CD4-positive, CD25-positive, alpha-beta regulatory T cell (primary cell): ENCODE data around the gene ZDHHC11B. TPM values are rescaled to one million over a fixed set of nuclear protein-coding genes. Genes with fewer than 3 reads are reported as not detected.
"Not testable (repeated sequence)": the region's sequence is repeated elsewhere in the genome, so short reads cannot be mapped to it uniquely, and the experiment has no call there.

Experiments used
- ATAC-seq, 2 donors: fragments of 150-1000 bp; cut with Tn5 transposase; one replicate each; pipeline ENCODE4 v1.10.0; 2021; ENCODE audit warnings: low read depth in 2 of 2, moderate number of reproducible peaks in 2 of 2, moderate library complexity in 1 of 2
- DNase-seq, 3 donors: peaks; one replicate each; pipeline versions ENCODE4 v3.0.0 to v3.0.0-alpha.2; 2012 to 2022; ENCODE audit warnings: mixed read lengths in 1 of 3
- H3K27ac ChIP-seq: one replicate; pipeline ENCODE4 v1.7.0; 2013; ENCODE audit warnings: mild to moderate bottlenecking, low read length; ENCODE audit not compliant: insufficient read depth, poor library complexity, severe bottlenecking
- H3K27me3 ChIP-seq: one replicate; pipeline ENCODE4 v1.7.0; 2013; ENCODE audit warnings: low read length; ENCODE audit not compliant: control insufficient read depth, insufficient read depth
- H3K36me3 ChIP-seq: one replicate; pipeline ENCODE4 v1.7.0; 2013; ENCODE audit warnings: mild to moderate bottlenecking, low read length, moderate library complexity; ENCODE audit not compliant: control insufficient read depth, insufficient read depth
- H3K4me1 ChIP-seq: 2 replicates; pipeline ENCODE4 v1.7.0; 2013; ENCODE audit warnings: mild to moderate bottlenecking, low read length; ENCODE audit not compliant: insufficient read depth, control insufficient read depth, poor library complexity, severe bottlenecking
- H3K4me3 ChIP-seq: one replicate; pipeline ENCODE4 v1.7.0; 2013; ENCODE audit warnings: low read depth, mild to moderate bottlenecking, low read length, moderate library complexity
- H3K9me3 ChIP-seq, 2 experiments: 1 replicate in 1 of 2; 2 replicates in 1 of 2; pipeline ENCODE4 v1.7.0; 2013; ENCODE audit warnings: low read length in 2 of 2, mild to moderate bottlenecking in 1 of 2, moderate library complexity in 1 of 2; ENCODE audit not compliant: control insufficient read depth in 2 of 2
- H3K27ac Mint-ChIP-seq, 3 donors: one replicate each; pipeline ENCODE4 v1.8.0; 2020 to 2022; ENCODE audit warnings: mild to moderate bottlenecking in 3 of 3, mixed read lengths in 3 of 3, moderate library complexity in 2 of 3
- H3K27me3 Mint-ChIP-seq: one replicate; pipeline ENCODE4 v1.8.0; 2022; ENCODE audit warnings: mild to moderate bottlenecking, mixed read lengths
- H3K36me3 Mint-ChIP-seq: one replicate; pipeline ENCODE4 v1.8.0; 2020; ENCODE audit warnings: mixed read lengths
- H3K4me1 Mint-ChIP-seq, 4 donors: one replicate each; pipeline ENCODE4 v1.8.0; 2020 to 2022; ENCODE audit warnings: mixed read lengths in 4 of 4, mild to moderate bottlenecking in 1 of 4
- H3K4me3 Mint-ChIP-seq, 4 donors: one replicate each; pipeline ENCODE4 v1.8.0; 2020 to 2022; ENCODE audit warnings: mild to moderate bottlenecking in 4 of 4, mixed read lengths in 4 of 4, moderate library complexity in 3 of 4
- H3K9me3 Mint-ChIP-seq, 7 donors: one replicate each; pipeline ENCODE4 v1.8.0; 2020 to 2022; ENCODE audit warnings: mixed read lengths in 7 of 7, mild to moderate bottlenecking in 3 of 7, moderate library complexity in 2 of 7
- polyA plus RNA-seq, 4 donors: library from polyadenylated mRNA; unstranded; fragments of 300-500 nt; fragmentation: Illumina TruSeq; gene quantifications; one replicate each; pipeline ENCODE4 v1.2.3, GENCODE V29; 2021
- total RNA-seq: library from RNA; stranded (reverse); gene quantifications from one replicate; pipeline ENCODE4 v1.2.3, GENCODE V29; 2022

Gene ZDHHC11B
- total and polyA plus RNA-seq, 5 donors from 2014 or later = 17.7 TPM; not detected in 4

GRCh38 chr5:758698-759053 lies 25.9 kb downstream of the ZDHHC11B start:
- no peaks in the 10 kb centered on the region for H3K36me3 Mint-ChIP-seq
- Histone ChIP-seq H3K27me3 (no peaks in the 10 kb centered on the region), H3K4me1 (peaks cover 25% of the 10 kb centered on the region), H3K4me3 (peak overlapping the region; percentile 18), H3K27ac (peak overlapping the region; percentile 51), H3K9me3 (no peaks in the 10 kb centered on the region), H3K36me3 (no peaks in the 10 kb centered on the region)
- ATAC-seq (no peak), DNase-seq (no peak)
- H3K4me3 Mint-ChIP-seq = peak overlapping the region; percentile 60 to 85 (median 68)
- peak overlapping the region in 2 of 3 donors; percentile 76 to 85 for H3K27ac Mint-ChIP-seq
- H3K4me1 Mint-ChIP-seq = peaks cover 7 to 14% (median 10%) of the 10 kb centered on the region in 4 donors
- no peaks in the 10 kb centered on the region for H3K9me3 Mint-ChIP-seq
- H3K27me3 Mint-ChIP-seq = no peaks in the 10 kb centered on the region

DNA sequence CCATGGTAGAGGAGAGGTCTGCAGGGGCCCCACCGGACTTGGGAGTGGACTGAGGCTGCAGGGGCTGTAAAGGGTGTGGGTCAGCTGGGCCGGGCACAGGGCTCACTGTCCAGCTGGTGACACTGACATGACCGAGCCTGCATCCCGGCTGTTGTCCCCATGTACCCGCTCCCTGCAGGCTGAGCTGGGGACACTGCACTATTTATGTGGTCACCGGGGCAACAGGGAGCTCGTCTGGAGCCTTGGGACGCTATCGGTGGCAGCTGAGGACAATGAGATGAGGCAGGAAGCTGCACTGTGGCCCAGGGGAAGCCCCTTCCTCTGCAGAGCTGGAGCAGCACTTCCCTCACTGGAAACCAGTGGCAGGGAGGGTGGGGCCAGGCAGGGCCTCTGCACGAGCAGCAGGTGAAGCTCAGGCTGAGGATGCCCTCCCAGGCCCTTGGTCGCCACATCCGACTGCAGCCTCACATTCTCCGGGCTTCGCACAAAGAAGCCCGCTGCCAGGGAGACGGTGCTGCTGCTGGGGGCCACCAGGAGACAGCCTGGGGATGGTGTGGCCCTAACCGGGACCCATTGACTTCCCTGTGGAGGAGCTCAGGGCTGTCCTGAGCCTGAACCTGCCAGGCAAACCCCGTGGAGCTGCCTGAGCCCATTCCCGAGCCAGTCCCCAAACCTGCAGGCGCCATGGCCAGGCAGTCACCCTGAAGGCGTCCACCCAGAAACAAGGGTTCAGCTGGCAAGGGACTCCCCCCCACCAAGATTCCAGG lies 26.4 kb downstream of the ZDHHC11B start:
- Histone ChIP-seq H3K4me1 (peaks cover 25% of the 10 kb centered on the region), H3K9me3 (no peaks in the 10 kb centered on the region), H3K4me3 (no peak overlapping the region), H3K27me3 (no peaks in the 10 kb centered on the region), H3K27ac (peak overlapping the region; percentile 51), H3K36me3 (no peaks in the 10 kb centered on the region)
- Mint-ChIP-seq H3K36me3 (no peaks in the 10 kb centered on the region), H3K4me3 (peak overlapping the region in 2 of 4 donors; percentile 38 to 60), H3K27me3 (no peaks in the 10 kb centered on the region), H3K27ac (peak overlapping the region; percentile 15 to 85 (median 76)), H3K4me1 (peaks cover 7 to 14% (median 10%) of the 10 kb centered on the region in 4 donors), H3K9me3 (no peaks in the 10 kb centered on the region)
- DNase-seq = no peak
- ATAC-seq = peak; percentile 21 to 35

DNA sequence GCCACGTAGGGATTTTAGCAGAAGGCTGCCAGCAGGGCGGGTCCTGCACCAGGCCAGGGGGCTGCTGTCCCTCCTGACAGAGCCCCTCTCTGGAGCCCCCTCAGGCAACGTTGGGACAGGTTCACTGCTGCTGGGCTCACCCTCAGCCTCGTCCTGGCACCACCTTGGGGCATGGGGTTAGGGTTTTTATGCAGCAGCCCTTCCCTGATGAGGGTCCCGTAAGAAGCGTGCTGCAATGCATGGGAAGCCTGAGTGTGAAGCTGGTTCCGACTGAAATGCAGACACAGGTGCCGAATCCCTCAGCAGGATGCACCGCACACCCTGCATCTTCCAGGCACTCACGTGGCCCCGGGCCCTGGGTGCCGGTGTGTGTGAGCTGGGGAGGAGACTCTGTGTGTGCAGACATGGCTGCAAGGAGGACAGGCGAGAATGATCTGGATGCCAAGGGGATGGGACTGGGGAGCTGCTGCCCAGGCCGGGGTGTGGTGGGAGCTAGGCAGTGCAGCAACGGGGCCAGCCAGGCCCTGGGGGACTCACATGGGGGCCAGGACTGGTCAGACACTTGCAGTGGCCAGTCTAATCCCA lies 27.1 kb downstream of the ZDHHC11B start:
- no peaks in the 10 kb centered on the region for H3K36me3 Mint-ChIP-seq
- Histone ChIP-seq H3K4me3 (no peak overlapping the region), H3K27me3 (no peaks in the 10 kb centered on the region), H3K9me3 (no peaks in the 10 kb centered on the region), H3K4me1 (peaks cover 25% of the 10 kb centered on the region), H3K36me3 (no peaks in the 10 kb centered on the region), H3K27ac (no peak overlapping the region)
- H3K4me3 Mint-ChIP-seq = no peak overlapping the region
- H3K27ac Mint-ChIP-seq = peak overlapping the region in 2 of 3 donors; percentile 15 to 36
- peaks cover 7 to 14% (median 10%) of the 10 kb centered on the region in 4 donors for H3K4me1 Mint-ChIP-seq
- no peaks in the 10 kb centered on the region for H3K27me3 Mint-ChIP-seq
- H3K9me3 Mint-ChIP-seq = no peaks in the 10 kb centered on the region
- ATAC-seq = no peak
- DNase-seq = no peak

DNA sequence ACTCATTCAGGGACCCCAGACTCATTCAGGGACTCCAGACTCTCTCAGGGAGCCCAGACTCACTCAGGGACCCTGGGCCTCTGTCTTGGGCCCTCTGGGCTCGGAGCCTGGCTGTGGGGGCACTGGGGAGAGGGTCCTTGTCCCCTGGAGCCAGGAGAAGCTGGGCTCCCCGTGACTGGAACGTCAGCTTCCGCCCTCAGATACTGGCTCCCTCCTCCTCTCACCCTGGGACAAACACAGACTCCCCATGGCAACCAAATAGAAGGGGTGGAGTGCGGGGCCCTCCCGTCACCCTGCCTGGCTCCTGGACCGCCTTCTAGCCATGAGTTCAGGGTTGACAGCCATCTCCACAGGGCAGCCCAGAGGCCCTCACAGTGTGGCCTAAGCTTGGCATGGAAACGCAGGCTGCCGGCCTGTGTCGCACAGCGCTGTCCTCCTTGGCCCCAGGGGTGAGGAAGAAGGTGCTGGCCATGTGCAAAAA lies 27.6 kb downstream of the ZDHHC11B start:
- peaks cover 25% of the 10 kb centered on the region for H3K4me1 ChIP-seq
- H3K4me1 Mint-ChIP-seq = peaks cover 7 to 14% (median 10%) of the 10 kb centered on the region in 4 donors
- no peaks in the 10 kb centered on the region for H3K27me3 ChIP-seq
- ATAC-seq (no peak), DNase-seq (no peak)
- H3K4me3 ChIP-seq = no peak overlapping the region
- H3K27ac Mint-ChIP-seq = peak overlapping the region in 2 of 3 donors; percentile 12 to 36
- no peak overlapping the region for H3K4me3 Mint-ChIP-seq
- H3K27ac ChIP-seq = no peak overlapping the region
- no peaks in the 10 kb centered on the region for H3K36me3 ChIP-seq
- no peaks in the 10 kb centered on the region for H3K9me3 Mint-ChIP-seq
- no peaks in the 10 kb centered on the region for H3K27me3 Mint-ChIP-seq
- no peaks in the 10 kb centered on the region for H3K36me3 Mint-ChIP-seq
- no peaks in the 10 kb centered on the region for H3K9me3 ChIP-seq

- H3K4me1 Mint-ChIP-seq = peaks cover 7 to 14% (median 10%) of the 10 kb centered on the region in 4 donors
- no peaks in the 10 kb centered on the region for H3K27me3 ChIP-seq
- H3K9me3 ChIP-seq = no peaks in the 10 kb centered on the region
- H3K4me3 ChIP-seq = no peak overlapping the region
- no peak overlapping the region for H3K27ac ChIP-seq
- H3K27ac Mint-ChIP-seq = no peak overlapping the region
- no peak overlapping the region for H3K4me3 Mint-ChIP-seq
- no peaks in the 10 kb centered on the region for H3K9me3 Mint-ChIP-seq
- H3K36me3 Mint-ChIP-seq = no peaks in the 10 kb centered on the region
- no peaks in the 10 kb centered on the region for H3K36me3 ChIP-seq
- no peaks in the 10 kb centered on the region for H3K27me3 Mint-ChIP-seq
- ATAC-seq (no peak), DNase-seq (no peak)
- H3K4me1 ChIP-seq = peaks cover 25% of the 10 kb centered on the region
Measured at GRCh38 chr5:756171-756570, 28.4 kb downstream of the ZDHHC11B start.

DNA sequence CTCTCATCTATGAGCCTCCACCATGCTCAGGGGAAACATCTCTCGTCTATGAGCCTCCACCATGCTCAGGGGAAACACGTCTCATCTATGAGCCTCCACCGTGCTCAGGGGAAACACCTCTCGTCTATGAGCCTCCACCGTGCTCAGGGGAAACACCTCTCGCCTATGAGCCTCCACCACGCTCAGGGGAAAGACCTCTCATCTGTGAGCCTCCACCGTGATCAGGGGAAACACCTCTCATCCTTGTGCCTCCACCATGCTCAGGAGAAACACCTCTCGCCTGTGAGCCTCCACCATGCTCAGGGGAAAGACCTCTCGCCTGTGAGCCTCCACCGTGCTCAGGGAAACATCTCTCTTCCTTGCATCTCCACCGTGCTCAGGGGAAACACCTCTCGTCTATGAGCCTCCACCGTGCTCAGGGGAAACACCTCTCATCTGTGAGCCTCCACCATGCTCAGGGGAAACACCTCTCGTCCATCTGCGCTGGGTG lies 30.3 kb downstream of the ZDHHC11B start:
- Mint-ChIP-seq H3K4me1 (peaks cover 4 to 11% (median 7%) of the 10 kb centered on the region in 4 donors), H3K27ac (peak overlapping the region in 2 of 3 donors; percentile 16 to 33)
- not testable (repeated sequence) for ATAC-seq, H3K9me3 Mint-ChIP-seq, H3K27me3 ChIP-seq, DNase-seq, H3K27ac ChIP-seq, H3K4me3 ChIP-seq, H3K27me3 Mint-ChIP-seq, H3K9me3 ChIP-seq, H3K36me3 Mint-ChIP-seq, H3K4me3 Mint-ChIP-seq, H3K36me3 ChIP-seq
- peaks cover 19% of the 10 kb centered on the region for H3K4me1 ChIP-seq

DNA sequence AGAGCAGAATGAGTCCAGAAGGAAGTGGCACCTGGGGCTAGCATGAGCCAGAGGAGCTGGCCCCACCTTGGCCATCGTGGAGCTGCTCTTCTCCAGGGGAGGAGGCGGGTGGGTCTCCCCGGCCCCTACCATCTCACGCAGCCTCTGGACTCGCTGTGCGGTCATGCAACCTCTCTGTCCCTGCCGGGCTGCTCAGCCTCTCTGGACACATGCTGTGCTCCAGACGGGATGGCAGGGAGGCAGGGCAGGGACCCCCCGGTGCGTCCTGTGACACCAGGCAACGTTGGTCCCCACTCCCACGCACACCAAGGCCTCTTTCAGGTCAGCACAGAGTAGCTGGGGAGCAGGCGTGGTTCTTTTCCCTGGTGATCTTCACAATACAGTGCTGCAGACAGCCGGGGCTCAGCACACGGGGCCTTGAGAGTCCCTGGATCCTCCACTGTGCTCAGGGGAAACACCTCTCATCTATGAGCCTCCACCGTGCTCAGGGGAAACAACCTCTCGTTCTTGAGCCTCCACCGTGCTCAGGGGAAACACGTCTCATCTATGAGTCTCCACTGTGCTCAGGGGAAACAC lies 30.9 kb downstream of the ZDHHC11B start:
- H3K4me1 Mint-ChIP-seq, DNase-seq, H3K9me3 ChIP-seq, H3K4me3 ChIP-seq, ATAC-seq, H3K27me3 ChIP-seq, H3K9me3 Mint-ChIP-seq, H3K27ac ChIP-seq, H3K36me3 Mint-ChIP-seq, H3K27me3 Mint-ChIP-seq, H3K36me3 ChIP-seq, H3K4me3 Mint-ChIP-seq: not testable (repeated sequence)
- H3K4me1 ChIP-seq = peaks cover 14% of the 10 kb centered on the region
- H3K27ac Mint-ChIP-seq = peak overlapping the region in 2 of 3 donors; percentile 16 to 33
